Thymus (tissue), 11 donors: ENCODE measurements around the gene CREB1. TPM values are rescaled to one million over a fixed set of nuclear protein-coding genes. Genes with fewer than 3 reads are reported as not detected.

Experiments used
- DNase-seq, 9 donors: peaks; one replicate each; pipeline ENCODE4 v3.0.0-alpha.2; 2013; ENCODE audit warnings: low spot score in 9 of 9, low read depth in 6 of 9, missing footprints in 1 of 9
- H3K27ac ChIP-seq, 2 donors: one replicate each; pipeline ENCODE4 v1.5.1; 2013; ENCODE audit warnings: control low read depth in 1 of 2, low read depth in 1 of 2, low read length in 1 of 2, mild to moderate bottlenecking in 1 of 2, moderate library complexity in 1 of 2
- H3K27me3 ChIP-seq, 2 donors: one replicate each; pipeline ENCODE4 v1.5.1; 2013; ENCODE audit warnings: low read length in 1 of 2; ENCODE audit not compliant: control insufficient read depth in 2 of 2, insufficient read depth in 1 of 2
- H3K36me3 ChIP-seq, 2 donors: one replicate each; pipeline ENCODE4 v1.5.1; 2013; ENCODE audit warnings: low read length in 1 of 2, mild to moderate bottlenecking in 1 of 2, moderate library complexity in 1 of 2; ENCODE audit not compliant: control insufficient read depth in 2 of 2, insufficient read depth in 2 of 2
- H3K4me1 ChIP-seq, 2 donors: one replicate each; pipeline ENCODE4 v1.5.1; 2013; ENCODE audit warnings: low read length in 2 of 2; ENCODE audit not compliant: control insufficient read depth in 2 of 2, insufficient read depth in 2 of 2
- H3K4me3 ChIP-seq, 2 donors: one replicate each; pipeline ENCODE4 v1.5.1; 2013; ENCODE audit warnings: low read length in 2 of 2, control low read depth in 1 of 2, mild to moderate bottlenecking in 1 of 2
- H3K9me3 ChIP-seq, 2 donors: one replicate each; pipeline ENCODE4 v1.5.1; 2013; ENCODE audit warnings: low read length in 1 of 2, mild to moderate bottlenecking in 1 of 2; ENCODE audit not compliant: control insufficient read depth in 2 of 2, insufficient read depth in 1 of 2
- WGBS: extraction: QIAGEN DNeasy Blood & Tissue Kit; methylation state at CpG from one replicate; pipeline ENCODE4 v1.1.7; 2013; 5-methylcytosine and 5-hydroxymethylcytosine counted together
- polyA plus RNA-seq: library from polyadenylated mRNA; stranded (reverse); fragments of 200-250 nt; gene quantifications from one replicate; pipeline ENCODE4 v1.2.3, GENCODE V29; 2013
- total RNA-seq: library from RNA; stranded (reverse); fragments of 120-200 nt; gene quantifications from one replicate; pipeline ENCODE4 v1.2.4, GENCODE V29; 2013
- donor health status: healthy.

CREB1 gene
- total and polyA plus RNA-seq, 2 donors, result 15.5 to 50.9 TPM

DNA sequence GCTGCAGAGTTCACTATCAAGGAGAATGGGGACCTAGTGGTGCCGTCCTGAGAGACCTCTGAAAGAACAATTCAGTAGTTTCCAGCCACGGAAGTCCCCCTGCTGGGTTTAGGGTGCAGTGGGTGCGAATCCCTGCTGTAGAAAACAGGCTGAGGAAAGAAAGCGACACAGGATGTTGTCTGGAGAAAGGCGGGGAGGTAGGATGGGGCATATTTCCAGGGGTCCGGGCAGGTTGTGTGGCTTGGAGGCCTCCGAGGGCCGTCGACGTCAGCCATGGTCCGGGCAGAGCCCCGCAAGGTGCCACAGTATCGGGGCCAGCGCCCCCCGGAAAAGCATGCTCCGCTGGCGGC lies 807 bp upstream of the CREB1 start:
- H3K9me3 ChIP-seq, result no peaks in the 10 kb centered on the region
- H3K4me1 ChIP-seq, result peaks cover 4 to 21% of the 10 kb centered on the region in 2 donors
- DNase-seq, result peak in 7 of 9 donors; percentile 30 to 73 (median 45)
- H3K27me3 ChIP-seq, result no peaks in the 10 kb centered on the region
- peak overlapping the region; percentile 88 to 90 for H3K4me3 ChIP-seq
- peak overlapping the region; percentile 84 to 93 for H3K27ac ChIP-seq
- 2% methylated on average over 17 of the region's 17 CpGs for WGBS
- H3K36me3 ChIP-seq, result no peaks in the 10 kb centered on the region

DNA sequence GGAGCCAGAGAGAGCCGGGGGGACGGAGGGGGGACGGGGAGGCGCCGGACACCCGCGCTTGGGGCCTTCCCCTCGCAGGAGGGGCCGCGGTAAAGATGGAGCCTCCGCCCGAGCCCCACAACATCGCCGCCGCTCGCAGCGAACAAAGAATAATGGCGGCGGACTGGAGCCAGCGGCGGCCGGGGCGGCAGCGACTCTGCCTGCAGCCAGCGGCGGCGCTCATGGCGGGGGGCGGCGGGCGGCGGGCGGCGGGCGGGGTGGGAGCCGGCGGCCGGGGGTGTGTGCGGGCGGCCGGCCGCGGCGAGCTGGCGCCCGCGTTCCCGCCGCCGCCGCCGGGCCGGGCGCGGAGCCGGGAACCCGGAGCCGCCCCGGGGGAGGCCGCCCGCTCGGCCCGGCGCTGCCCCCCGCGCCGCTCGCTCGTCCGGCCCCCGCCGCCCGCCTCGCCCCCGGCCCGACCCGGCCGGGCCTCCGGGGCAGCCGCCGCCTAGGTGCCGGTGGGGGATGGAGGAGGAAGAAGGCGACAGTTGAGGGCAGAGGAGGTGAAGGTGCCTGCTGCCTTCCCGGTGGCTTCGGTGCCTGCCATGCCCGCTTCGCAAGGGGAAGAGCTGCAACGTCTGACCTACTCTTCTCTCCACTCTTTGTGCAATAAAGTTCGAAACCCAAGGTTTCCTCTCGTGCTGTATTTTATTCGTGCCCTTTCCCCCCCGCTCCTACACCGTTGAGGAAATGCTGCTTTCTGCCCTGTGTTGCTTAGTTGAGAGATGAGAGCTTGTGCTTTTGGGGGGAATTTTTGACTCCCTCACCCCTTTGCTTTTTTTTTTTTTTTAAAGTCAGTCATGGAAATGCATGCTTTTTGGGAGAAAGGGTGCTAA lies 634 bp downstream of the CREB1 start:
- Histone ChIP-seq H3K4me1 (peaks cover 4 to 26% of the 10 kb centered on the region in 2 donors), H3K4me3 (peak overlapping the region; percentile 88 to 90), H3K36me3 (no peaks in the 10 kb centered on the region), H3K27me3 (no peaks in the 10 kb centered on the region), H3K27ac (peak overlapping the region; percentile 100), H3K9me3 (no peaks in the 10 kb centered on the region)
- DNase-seq, result peak; percentile 44 to 87 (median 64)
- under 1% methylated on average over 93 of the region's 93 CpGs for WGBS

DNA sequence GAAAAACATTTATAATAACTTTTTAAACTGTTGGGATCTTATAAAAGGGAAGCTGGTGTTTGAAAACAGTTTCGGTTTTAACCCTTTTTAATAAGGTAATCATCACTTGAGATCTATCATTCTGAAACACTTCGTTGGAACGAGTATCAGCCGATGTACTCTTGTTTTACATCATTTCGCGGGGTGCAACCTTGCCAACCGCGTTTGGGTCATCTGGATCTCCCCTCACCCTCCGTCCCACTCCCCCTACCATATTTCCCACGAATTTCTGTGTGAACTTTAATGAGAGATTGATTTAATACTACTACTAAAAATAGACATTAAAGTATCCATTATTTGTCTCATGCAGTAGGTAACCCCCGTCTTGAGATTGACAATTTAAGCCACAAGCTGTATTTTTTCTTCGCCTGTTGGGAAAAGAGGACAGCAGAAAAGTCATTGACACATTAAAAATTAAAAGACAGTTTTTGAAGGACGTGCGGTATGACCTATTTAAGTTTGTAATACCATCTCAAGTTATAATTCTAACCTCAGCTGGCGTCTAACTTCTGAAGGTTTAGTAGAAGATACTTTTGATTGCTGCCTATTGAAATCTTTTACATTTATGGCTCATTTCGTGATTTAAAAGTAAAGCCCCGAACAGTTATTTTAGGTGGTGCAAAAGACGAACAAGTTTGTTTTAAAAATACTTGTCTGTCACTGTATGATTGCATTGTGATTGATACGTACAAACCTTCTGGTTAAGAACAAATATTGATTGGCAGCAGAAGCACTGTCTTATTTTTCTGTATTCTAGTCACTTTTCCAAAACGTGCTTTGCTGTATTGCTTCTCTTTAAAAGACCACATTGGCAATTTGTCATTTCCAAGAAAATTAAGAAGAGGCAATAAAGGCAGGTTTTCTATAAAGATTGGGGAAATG lies 1.5 kb downstream of the CREB1 start:
- H3K27me3 ChIP-seq, result no peaks in the 10 kb centered on the region
- H3K9me3 ChIP-seq, result no peaks in the 10 kb centered on the region
- peak overlapping the region; percentile 79 to 88 for H3K4me3 ChIP-seq
- peak in 3 of 9 donors; percentile 4 to 15 (median 13) for DNase-seq
- H3K36me3 ChIP-seq, result no peaks in the 10 kb centered on the region
- peak overlapping the region; percentile 76 to 95 for H3K27ac ChIP-seq
- 9% methylated on average over 20 of the region's 20 CpGs for WGBS
- H3K4me1 ChIP-seq, result peaks cover 6 to 22% of the 10 kb centered on the region in 2 donors

DNA sequence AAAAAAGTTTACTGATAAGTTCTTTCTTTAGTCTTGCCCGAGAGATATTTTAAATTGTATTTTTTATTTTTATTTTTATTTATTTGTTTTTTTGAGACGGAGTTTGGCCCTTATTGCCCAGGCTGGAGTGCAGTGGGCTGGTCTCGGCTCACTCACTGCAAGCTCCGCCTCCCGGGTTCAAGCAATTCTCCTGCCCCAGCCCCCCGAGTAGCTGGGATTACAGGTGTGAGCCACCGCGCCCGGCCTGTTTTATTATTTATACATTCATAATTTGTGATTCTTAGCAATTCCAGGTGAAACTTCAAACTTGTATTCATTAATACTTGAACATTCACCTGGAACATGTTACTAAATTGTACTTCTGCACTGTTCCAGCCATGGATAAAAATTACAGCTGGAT lies 2.9 kb downstream of the CREB1 start:
- Histone ChIP-seq H3K27me3 (no peaks in the 10 kb centered on the region), H3K27ac (no peak overlapping the region), H3K36me3 (no peaks in the 10 kb centered on the region), H3K4me1 (peaks cover 9 to 22% of the 10 kb centered on the region in 2 donors), H3K4me3 (no peak overlapping the region), H3K9me3 (no peaks in the 10 kb centered on the region)
- DNase-seq, result no peak
- WGBS, result 96% methylated on average over 9 of the region's 9 CpGs

DNA sequence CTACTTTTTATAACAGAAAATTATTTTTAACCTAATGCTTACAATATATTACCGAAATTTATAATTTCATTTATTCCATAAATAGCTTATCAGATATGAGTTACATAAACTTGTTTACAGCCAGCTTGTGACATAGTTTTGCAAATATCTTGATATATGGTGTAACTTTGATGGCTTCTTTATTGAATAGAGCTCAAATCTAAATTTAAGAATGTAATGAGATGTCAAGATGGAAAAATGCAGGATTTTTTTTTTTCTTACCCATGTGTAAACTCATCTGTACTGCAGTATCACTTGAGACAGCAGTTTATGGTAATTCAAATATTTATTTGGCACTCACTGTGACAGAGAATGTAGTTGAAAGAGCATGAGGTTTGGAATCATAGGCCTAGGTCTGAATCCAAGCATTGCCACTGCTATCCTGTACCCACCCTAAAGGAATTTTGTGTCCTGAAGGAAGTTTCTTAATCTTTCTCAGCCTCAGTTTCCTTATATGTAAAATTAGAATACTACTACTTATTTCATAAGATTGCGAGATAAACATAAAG lies 3.8 kb downstream of the CREB1 start:
- Histone ChIP-seq H3K27ac (no peak overlapping the region), H3K36me3 (no peaks in the 10 kb centered on the region), H3K27me3 (no peaks in the 10 kb centered on the region), H3K9me3 (no peaks in the 10 kb centered on the region), H3K4me1 (peaks cover 9 to 20% of the 10 kb centered on the region in 2 donors), H3K4me3 (no peak overlapping the region)
- 93% methylated on average over 2 of the region's 2 CpGs for WGBS
- DNase-seq, result no peak

DNA sequence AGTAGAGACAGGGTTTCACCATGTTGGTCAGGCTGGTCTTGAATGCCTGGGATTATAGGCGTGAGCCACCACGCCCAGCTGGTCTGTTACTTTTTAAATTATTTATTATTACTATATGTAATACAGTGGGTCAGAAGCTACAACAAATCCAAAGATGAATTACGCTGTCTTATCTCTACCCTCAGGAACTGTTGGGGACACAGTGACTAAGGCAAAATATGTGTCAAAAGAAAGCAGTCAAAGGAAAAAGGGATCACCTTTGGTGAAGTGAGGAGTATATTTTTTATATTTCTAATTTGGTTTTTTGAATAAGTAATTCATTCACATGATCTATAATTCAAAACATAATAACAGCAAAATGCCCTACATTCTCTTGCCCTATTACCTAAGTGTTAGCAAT lies 4.7 kb downstream of the CREB1 start:
- H3K4me1 ChIP-seq, result peaks cover 9 to 15% of the 10 kb centered on the region in 2 donors
- H3K27me3 ChIP-seq, result no peaks in the 10 kb centered on the region
- H3K4me3 ChIP-seq, result no peak overlapping the region
- WGBS, result 99% methylated on average over 3 of the region's 3 CpGs
- no peak overlapping the region for H3K27ac ChIP-seq
- H3K36me3 ChIP-seq, result no peaks in the 10 kb centered on the region
- no peaks in the 10 kb centered on the region for H3K9me3 ChIP-seq
- DNase-seq, result no peak

DNA sequence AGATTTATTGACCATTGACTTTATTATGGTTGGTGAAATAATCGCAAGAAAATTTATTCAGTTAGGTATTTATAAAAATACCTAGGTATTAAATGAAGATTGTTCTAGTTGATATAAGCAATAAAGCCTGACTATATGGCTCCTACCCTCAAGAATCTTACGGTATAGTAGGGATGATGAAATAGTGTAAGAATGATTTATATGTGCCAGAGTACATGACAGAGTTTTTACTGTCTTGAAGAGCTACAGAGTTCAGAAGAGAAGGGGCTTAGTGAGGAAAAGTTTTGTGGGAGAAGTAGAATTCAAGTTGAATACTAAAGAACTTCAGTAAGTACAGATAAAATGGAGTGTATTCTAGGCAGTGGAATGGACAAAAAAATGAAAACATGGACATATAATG lies 9.7 kb downstream of the CREB1 start:
- Histone ChIP-seq H3K36me3 (peaks cover 0 to 3% of the 10 kb centered on the region in 2 donors), H3K4me3 (no peak overlapping the region), H3K27ac (no peak overlapping the region), H3K9me3 (no peaks in the 10 kb centered on the region), H3K4me1 (peaks cover 0 to 7% of the 10 kb centered on the region in 2 donors), H3K27me3 (no peaks in the 10 kb centered on the region)
- WGBS, result 99% methylated on average over 2 of the region's 2 CpGs
- no peak for DNase-seq

DNA sequence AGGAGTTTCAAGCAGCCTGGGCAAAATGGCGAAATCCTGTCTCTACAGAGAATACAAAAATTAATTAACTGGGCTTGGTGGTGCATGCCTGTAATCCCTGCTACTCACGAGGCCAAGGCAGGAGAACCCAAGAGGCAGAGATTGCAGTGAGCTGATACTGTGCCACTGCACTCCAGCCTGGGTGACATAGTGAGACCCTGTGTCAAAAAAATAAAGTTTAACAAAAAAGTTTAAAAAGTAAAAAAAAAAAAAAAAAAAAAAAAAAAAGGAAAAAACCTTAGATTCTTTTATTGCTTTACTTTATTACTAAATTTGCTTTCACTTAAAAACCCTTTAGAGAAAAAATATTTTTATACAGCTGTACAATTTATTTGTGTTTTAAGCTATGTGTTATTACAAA lies 10.7 kb downstream of the CREB1 start:
- no peak overlapping the region for H3K27ac ChIP-seq
- H3K4me1 ChIP-seq, result peaks cover 0 to 7% of the 10 kb centered on the region in 2 donors
- H3K4me3 ChIP-seq, result no peak overlapping the region
- H3K27me3 ChIP-seq, result no peaks in the 10 kb centered on the region
- peaks cover 3% of the 10 kb centered on the region in 2 donors for H3K36me3 ChIP-seq
- no peak for DNase-seq
- H3K9me3 ChIP-seq, result no peaks in the 10 kb centered on the region
- WGBS, result 97% methylated on average over 2 of the region's 2 CpGs
